SHP77 (cell line): ENCODE results near the gene NOXA1.
"Not testable (repeated sequence)": the region's sequence is repeated elsewhere in the genome, so short reads cannot be mapped to it uniquely, and the experiment has no call there.

Experiments used
- DNase-seq, 2 experiments: peaks; one replicate each; lab custom pipeline; 2025; lab: John Stamatoyannopoulos, UW

The NOXA1 gene

GRCh38 chr9:137464291-137464999 is 41.3 kb downstream of the NOXA1 start:
- DNase-seq = no peak

GRCh38 chr9:137465000-137465719 is 42.0 kb downstream of the NOXA1 start:
- DNase-seq = no peak

DNA sequence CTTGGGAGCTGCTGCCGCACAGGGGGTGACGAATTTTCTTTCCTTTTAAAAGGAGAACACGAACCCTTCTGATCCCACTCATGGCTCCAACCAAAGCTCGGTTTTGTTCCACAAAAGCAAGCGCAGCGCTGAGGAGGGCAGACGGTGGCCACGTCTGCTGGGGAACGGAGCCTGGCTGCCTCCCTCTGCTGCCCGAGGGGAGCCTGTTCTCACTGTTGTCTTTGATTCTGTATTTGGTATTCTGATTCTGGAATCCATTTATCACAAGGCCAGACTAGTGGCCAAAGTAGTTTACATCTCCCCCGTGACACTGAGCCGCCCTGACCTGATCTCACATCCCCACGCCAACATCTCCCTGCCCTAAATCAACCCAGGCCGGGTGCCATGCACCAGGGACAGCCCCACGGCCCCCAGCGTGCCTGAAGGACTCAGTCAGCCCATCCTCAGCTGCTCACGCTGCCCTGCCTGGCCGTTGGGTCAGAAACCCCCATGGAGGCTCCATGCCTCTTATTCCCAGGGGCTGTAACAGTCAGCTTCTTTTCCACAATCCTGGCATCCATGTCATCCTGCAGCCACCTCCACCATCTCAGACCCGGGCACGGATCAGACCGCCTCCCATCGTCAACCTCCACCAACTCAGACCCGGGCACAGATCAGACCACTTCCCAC is 42.7 kb downstream of the NOXA1 start:
- DNase-seq = no peak

DNA sequence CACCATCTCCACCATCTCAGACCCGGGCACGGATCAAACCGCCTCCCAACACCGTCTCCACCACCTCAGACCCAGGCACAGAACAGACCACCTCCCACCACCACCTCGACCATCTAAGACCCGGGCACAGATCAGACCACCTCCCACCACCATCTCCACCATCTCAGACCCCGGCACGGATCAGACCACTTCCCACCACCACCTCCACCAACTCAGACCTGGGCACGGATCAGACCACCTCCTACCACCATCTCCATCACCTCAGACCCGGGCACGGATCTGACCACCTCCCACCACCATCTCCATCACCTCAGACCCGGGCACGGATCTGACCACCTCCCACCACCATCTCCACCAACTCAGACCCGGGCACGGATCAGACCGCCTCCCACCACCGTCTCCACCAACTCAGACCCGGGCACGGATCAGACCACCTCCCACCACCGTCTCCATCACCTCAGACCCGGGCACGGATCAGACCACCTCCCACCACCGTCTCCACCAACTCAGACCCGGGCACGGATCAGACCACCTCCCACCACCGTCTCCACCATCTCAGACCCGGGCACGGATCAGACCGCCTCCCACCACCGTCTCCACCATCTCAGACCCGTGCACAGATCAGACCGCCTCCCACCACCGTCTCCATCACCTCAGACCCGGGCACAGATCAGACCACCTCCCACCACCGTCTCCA is 43.3 kb downstream of the NOXA1 start:
- not testable (repeated sequence) for DNase-seq

DNA sequence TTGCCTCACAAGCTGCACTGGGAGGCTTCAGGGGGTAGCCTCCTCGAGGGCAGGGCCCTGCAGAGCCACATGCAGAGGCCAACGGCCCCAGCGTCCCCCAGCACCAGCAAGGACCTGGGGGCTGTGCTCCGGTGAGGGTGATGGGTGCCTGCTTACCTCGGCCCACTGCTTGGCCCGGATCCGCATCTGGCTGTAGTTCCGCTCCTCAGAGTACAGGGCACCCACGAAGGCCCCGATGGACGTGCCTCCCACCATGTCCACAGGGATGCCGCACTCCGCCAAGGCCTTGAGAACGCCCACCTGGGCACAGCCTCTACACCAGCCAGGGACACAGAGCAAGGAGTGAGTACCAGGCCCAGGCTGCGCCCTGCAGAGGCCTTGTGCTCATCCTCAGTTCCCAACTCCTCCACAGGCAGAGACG is 44.0 kb downstream of the NOXA1 start:
- DNase-seq = no peak

DNA sequence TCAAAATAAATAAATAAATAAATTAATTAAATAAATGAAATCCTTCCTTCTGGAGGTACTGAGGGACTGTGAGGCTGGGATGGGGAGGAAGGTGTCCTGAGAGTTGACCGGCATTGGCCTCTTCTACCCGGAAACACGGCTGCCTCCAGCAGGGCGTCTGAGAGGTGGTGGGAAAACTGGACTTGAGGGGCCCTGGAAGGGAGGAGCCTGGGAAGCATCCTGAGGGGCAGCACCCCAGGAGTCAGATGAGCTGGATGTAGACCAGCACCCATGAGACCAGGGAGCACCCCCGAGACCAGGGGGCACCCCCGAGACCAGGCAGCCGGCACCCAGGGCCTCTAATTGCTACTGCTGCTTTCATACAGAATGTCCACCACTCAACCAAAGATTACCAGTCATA is 44.7 kb downstream of the NOXA1 start:
- no peak for DNase-seq

- no peak for DNase-seq
Measured at GRCh38 chr9:137470785-137471184, 47.6 kb downstream of the NOXA1 start.

DNA sequence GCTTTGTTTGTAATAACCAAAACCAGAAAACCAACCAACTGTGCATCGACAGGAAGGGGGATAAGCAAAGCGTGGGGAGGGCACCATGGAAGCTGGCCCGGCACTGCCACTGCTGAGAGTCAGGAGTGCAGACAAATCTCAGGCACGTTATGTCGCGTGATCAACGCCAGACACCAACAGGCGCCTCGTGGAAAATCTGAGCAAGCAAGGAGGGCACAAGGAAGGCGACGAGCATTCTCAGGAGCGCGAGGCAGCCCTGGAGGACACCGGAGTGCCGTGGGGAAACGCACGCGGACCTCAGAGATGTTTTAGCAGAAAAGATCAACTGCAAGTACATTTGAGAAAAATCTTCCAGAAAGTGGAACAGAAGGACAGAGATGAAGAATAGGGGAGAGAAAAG is 51.1 kb downstream of the NOXA1 start:
- no peak for DNase-seq

- no peak for DNase-seq
Measured at GRCh38 chr9:137475666-137476065, 52.5 kb downstream of the NOXA1 start.

- no peak for DNase-seq
Measured at GRCh38 chr9:137476856-137477255, 53.7 kb downstream of the NOXA1 start.

- no peak for DNase-seq
Measured at GRCh38 chr9:137477778-137478612, 54.8 kb downstream of the NOXA1 start.

DNA sequence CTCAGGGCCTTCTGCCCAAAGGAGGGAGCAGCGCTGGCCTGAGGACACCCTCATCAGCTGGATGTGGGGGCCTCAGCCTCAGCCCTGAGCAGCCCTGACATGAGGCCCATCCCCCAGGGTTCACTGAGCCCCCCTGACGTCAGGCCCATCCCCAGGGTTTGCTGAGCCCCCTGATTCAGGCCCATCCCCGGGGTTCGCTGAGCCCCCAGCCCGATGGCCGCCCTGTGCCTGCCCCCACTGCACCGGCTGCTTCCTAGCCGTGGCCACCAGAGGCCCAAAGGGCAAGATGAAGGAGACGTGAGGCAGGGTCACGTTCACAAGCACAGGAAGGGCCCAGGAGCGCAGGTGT is 55.4 kb downstream of the NOXA1 start:
- no peak for DNase-seq

DNA sequence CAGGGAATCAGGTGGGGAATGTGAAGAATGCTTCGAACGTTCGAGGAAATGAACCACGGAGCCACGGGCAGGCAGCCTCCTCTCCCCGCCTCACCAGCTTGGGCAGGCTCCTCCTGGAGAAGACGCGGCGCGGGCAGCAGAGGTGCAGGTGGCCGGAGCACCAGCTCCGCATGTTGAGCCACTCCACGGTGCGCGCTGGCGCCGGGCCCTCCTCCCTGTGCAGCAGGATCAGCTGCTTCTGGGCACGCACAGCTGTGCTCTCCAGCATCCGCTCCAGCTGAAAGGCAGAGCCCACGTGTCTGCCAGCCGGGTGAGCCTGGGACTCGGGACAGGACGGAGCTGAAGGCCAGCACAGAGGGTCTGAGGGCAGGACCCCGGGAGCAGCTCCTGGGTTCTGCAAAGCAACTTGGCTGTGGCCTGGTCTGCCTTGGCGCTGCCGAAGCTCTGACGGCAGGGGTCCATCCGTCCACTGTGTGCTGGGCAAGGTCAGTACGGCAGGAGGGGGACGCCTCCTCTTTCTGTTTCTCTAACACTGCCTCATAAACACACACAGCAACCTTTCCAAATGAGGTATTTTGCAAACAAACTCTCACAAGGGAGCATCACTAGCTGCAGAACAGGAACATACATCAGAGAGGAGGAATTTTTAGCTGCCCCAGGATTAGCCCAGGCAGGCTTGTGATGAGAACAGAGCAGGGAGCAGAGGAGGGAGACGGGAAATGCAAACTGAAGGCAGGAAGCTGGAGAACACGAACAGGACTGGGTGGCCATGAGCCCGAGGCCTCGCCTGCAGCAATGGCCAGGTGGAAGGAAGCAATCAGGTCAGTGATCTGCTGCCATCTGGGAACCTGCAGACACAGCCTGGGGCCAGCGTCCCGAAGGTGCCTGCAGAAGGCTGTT is 56.0 kb downstream of the NOXA1 start:
- DNase-seq = peak; percentile 92

GRCh38 chr9:137479892-137480685 is 56.9 kb downstream of the NOXA1 start:
- DNase-seq = peak; percentile 34 to 74

DNA sequence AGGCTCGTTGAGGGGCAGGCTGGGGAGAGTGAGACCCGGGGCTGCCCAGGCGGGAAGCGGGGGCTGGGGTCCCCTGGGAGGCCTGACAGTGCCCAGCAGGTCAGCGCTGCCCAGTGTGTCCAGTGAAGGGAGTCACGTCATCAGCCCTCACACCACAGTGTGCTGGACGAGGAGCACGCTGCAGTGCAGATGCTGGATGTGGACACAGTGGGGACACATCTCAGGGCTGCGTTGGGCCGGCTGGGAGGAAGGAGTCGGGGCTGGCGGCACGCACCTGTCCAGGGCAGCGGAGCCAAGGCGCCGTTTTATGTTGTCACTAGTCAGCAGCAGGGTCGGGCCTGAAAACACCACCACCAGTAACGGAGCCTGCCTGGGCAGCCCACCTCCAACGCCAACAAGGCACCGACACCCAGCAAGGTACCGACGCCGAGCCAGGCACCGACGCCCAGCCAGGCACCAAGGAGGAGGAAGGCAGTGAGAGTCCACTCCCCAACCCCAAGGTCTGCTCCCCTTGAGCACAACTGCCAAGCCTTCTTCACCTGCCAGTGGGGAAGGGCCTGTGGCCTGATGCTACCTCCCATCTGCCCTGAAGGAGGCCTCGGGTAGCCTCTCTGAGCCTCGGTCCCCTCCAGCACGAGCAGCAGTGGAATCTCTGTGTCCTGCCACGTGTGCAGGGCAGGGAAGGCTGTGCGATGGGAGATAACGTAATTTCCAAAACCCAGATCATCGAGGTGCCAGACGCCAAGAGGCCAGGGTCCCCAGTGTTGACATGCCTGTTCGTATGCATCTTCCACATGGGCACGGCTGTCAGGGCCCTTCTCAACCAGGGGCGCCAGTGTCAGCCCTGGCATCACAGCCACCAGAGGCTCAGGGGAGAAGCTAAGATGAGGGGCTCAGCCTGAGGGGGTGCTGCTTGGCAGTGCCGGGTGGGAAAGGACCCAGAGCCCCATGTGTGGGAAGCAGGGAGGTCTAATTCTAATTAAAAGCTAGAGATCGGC is 57.8 kb downstream of the NOXA1 start:
- peak; percentile 32 to 74 for DNase-seq

GRCh38 chr9:137482094-137482781 is 59.0 kb downstream of the NOXA1 start:
- peak; percentile 53 to 78 for DNase-seq
